GM12891 (cell line): Measurements from ENCODE around the gene IRF3.
A peak's percentile ranks its signal among the peaks of the same experiment; 100 is the strongest.
"Not testable (repeated sequence)": the region's sequence is repeated elsewhere in the genome, so short reads cannot be mapped to it uniquely, and the experiment has no call there.

ENCODE experiments used
- DNase-seq: peaks from one replicate; pipeline ENCODE4 v3.0.0; 2011; ENCODE audit warnings: low spot score; ENCODE audit not compliant: insufficient read length
- FAIRE-seq: peaks from 2 replicates; lab custom pipeline; 2011; peaks lifted over from hg19 to GRCh38; lab: Jason Lieb, UNC
- PAX5 ChIP-seq: IDR thresholded peaks from 2 replicates; pipeline ENCODE4 v1.6.1; 2011; ENCODE audit warnings: low read length, moderate library complexity, mild to moderate bottlenecking; ENCODE audit not compliant: insufficient read depth, severe bottlenecking
- POLR2A ChIP-seq: IDR thresholded peaks from 2 replicates; pipeline ENCODE4 v1.6.1; 2011; ENCODE audit warnings: low read depth, low read length, control low read depth
- POLR2AphosphoS5 ChIP-seq: IDR thresholded peaks from 2 replicates; pipeline ENCODE4 v1.6.1; 2011; ENCODE audit warnings: low read depth, low read length, control low read depth
- POU2F2 ChIP-seq: IDR thresholded peaks from 2 replicates; pipeline ENCODE4 v1.6.1; 2011; ENCODE audit warnings: low read depth, mild to moderate bottlenecking, control low read depth, low read length, moderate library complexity
- SPI1 ChIP-seq: IDR thresholded peaks from 2 replicates; pipeline ENCODE4 v1.6.1; 2011; ENCODE audit warnings: low read depth, low read length, control low read depth
- TAF1 ChIP-seq: IDR thresholded peaks from 2 replicates; pipeline ENCODE4 v1.6.1; 2011; ENCODE audit warnings: low read depth, low read length, control low read depth

Gene IRF3

DNA sequence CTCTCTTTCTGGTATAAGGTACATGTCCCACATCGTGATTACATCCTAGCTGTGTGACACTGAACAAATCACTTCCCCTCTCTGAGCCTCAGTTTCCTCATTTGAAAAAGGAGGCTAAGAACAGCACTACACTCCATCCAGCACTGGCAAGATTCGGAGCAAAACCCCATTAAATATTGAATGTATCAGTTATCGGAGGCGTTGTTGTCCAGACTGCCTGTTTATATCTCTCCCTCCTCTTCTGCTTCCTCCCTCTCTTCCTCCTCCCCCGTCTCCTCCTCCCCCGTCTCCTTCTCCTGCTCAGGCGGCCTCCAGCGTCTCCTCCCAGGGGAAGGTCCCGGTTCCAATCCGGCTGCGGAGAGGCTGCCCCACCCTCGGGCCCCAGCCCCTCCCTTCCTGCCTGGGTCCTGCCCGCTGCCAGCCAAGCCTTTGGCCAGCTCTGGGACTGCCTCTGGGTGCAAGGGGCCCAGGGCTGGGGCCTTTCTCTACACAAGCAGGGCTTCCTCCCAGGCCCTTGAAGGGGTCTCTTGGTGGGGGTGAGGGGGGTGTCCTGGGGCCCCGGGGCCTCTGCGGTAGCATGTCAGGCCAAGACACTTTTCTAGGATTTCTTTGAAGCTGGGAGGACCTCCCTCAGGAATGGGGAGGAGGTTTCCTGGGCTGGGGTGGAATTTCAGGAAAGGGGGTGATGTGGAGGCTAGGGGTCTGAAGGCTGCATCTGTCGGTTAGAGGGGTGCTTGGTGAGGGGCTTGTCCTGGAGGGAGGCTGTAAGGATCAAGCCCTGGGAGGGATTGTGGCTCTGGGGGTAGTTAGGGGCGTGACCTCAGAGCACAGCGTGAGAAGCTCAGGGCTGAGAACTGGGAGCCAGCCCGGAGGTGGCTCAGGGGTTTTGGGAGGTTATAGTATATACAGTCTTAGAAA, 27.6 kb downstream of the IRF3 start:
- no peak for FAIRE-seq
- no peak for DNase-seq
- no peak for TF ChIP-seq PAX5
- no peak for TF ChIP-seq POU2F2
- TF ChIP-seq POLR2AphosphoS5 = no peak
- no peak for TF ChIP-seq TAF1
- no peak for TF ChIP-seq POLR2A
- TF ChIP-seq SPI1 = no peak

DNA sequence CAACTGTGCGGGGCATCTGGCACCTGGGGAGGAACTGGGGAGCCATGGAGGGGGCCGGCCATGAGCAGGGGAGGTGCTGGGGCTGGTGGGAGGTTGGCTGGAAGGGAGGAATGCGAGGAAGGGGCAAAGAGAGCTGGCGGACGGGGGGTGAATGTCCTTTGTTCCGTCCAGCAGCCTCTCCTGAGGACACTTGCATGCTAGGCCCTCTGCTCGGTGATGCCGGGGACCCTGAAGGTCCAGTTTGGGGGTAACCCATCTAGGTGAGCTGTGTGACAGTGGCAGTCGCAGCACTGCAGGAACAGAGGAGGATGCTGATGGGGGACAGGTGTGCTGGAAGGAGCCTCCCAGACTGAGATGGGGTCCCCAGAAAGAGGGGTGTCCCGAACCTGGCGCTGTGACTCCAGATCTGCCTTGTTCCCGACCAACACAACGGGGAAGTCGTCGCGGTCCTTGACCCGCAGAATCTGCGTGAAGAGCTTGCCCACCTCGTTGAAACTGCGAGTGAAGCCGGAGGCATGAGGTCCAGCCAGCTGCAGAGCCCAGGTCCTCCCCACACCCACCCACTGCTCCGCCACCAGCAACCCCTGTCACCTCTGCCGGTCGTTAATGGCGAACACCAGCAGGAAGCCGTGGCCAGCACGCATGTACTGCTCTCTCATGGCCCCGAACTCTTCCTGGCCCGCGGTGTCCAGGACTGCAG, 29.3 kb downstream of the IRF3 start:
- TF ChIP-seq PAX5 = no peak
- TF ChIP-seq SPI1 = no peak
- TF ChIP-seq TAF1 = no peak
- TF ChIP-seq POLR2A = no peak
- DNase-seq (no peak), FAIRE-seq (no peak)

DNA sequence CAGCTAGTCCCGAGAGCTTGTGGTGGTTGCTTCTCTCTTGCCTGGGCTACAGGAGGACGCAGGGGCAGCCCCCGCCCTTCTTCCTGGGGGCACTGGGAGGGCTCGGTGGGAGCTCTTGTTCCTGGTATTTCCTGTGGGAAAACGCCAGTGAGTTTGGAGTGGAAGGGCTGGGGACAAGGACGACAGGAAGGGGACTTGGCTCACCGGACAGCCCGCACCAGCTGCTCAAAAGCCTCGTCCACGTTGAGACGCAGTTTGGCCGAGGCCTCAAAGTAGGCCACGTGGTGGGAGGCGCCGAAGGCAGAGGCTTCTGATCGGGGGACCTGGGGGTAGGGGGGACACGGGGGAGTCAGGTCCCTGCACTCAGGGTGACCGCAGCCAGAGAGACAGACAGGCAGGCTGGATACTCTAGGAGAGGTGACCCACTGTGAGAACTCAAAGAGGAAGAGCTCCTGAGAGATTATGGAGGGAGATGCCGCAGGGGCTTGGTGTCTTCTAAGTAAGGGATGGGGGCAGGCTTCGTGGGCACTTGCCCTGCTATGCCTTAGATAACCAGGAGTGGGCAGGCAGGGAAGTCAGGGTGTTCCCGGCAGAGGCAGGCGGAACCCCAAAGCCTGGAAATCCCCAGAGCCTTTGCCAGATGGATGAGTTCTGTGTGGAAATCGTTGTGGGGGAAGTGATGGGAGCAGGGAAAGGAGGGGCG, 30.0 kb downstream of the IRF3 start:
- TF ChIP-seq POLR2AphosphoS5 = no peak
- TF ChIP-seq SPI1 = no peak
- no peak for TF ChIP-seq PAX5
- TF ChIP-seq TAF1 = no peak
- TF ChIP-seq POU2F2 = no peak
- TF ChIP-seq POLR2A = no peak

DNA sequence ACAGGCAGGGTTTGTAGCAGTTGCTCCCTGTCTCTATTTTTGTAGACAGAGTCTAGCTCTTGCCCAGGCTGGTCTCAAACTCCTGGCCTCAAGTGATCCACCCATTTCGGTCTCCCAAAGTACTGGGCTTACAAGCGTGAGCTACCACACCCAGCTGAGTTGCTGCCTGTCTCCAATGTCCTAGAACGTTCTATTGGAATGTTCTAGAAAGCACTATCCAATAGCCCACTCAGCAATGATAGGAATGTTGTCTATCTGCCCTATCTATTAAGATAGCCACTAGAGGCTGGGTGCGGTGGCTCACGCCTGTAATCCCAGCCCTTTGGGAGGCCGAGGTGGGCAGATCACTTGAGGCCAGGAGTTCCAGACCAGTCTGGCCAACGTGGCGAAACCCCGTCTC, 32.4 kb downstream of the IRF3 start:
- DNase-seq, FAIRE-seq: not testable (repeated sequence)

More for the DNA sequence above, 30.0 kb downstream of the IRF3 start:
- no peak for DNase-seq
- no peak for FAIRE-seq

GRCh38 chr19:49632576-49632975, 33.1 kb downstream of the IRF3 start:
- FAIRE-seq = no peak
- no peak for TF ChIP-seq PAX5
- no peak for TF ChIP-seq SPI1
- no peak for TF ChIP-seq POU2F2
- no peak for TF ChIP-seq POLR2A
- TF ChIP-seq POLR2AphosphoS5 = no peak
- no peak for TF ChIP-seq TAF1
- no peak for DNase-seq

DNA sequence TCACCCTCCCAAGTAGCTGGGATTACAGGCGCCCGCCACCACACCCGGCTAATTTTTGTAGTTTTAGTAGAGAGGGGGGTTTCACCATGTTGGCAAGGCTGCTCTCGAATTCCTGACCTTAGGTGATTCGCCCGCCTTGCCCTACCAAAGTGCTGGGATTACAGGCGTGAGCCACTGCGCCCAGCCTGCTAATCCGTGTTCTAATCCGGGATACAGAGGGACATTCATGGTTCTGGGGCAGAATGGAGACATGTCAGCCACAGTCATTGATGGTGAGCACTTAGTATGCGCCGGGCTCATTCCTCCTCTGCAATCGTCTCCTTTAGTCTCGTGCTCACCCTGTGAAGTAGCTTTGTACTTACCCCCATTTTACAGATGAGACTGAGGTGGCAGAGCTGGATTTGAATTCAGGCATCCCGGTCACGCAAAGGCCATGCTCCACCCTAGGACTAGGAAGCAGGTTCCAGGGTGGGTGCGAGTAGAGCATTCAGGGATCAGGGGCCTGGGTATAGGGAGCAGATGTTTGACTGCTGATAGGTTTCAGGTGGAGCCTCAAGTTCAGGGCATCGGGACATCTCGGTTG, 34.0 kb downstream of the IRF3 start:
- FAIRE-seq (no peak), DNase-seq (no peak)
- TF ChIP-seq POLR2A = no peak
- no peak for TF ChIP-seq POU2F2
- TF ChIP-seq PAX5 = no peak
- TF ChIP-seq POLR2AphosphoS5 = no peak
- no peak for TF ChIP-seq SPI1
- no peak for TF ChIP-seq TAF1

GRCh38 chr19:49631014-49631588, 34.6 kb downstream of the IRF3 start:
- TF ChIP-seq POU2F2 (no peak), POLR2A (no peak), TAF1 (no peak), PAX5 (no peak), POLR2AphosphoS5 (no peak), SPI1 (no peak)
- DNase-seq (no peak), FAIRE-seq (no peak)

DNA sequence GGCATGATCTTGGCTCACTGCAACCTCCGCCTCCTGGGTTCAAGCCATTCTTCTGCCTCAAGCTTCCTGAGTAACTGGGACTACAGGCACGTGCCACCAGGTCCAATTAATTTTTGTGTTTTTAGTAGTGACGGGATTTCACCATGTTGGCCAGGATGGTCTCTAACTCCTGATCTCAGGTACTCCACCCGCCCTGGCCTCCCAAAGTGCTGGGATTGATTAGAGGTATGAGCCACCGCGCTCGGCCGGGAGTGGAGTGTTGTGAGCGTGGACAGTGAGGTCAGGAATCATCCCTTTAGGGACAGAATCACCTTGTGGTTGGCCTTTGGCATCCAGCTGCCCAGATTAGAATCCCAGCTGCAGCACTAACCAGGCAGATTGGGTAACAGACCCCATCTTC, 36.0 kb downstream of the IRF3 start:
- TF ChIP-seq POU2F2 (no peak), TAF1 (no peak), POLR2A (no peak), PAX5 (no peak), POLR2AphosphoS5 (no peak), SPI1 (no peak)
- FAIRE-seq (peak; percentile 38), DNase-seq (no peak)

- no peak for FAIRE-seq
- no peak for DNase-seq
- TF ChIP-seq POLR2A (no peak), POLR2AphosphoS5 (no peak), TAF1 (no peak), POU2F2 (no peak), PAX5 (no peak), SPI1 (no peak)
These were observed 39.4 kb downstream of the IRF3 start for GRCh38 chr19:49626226-49626625.
